HG03521 (cell line): Measurements from ENCODE around the gene RAB6D.
"Not testable (repeated sequence)": the region's sequence is repeated elsewhere in the genome, so short reads cannot be mapped to it uniquely, and the experiment has no call there.

Experiments
- ATAC-seq: cut with Tn5 transposase; IDR thresholded peaks from one replicate; pipeline ENCODE4 v1.9.1; 2021; ENCODE audit warnings: mild to moderate bottlenecking, moderate library complexity; ENCODE audit not compliant: unreplicated experiment

RAB6D gene

DNA sequence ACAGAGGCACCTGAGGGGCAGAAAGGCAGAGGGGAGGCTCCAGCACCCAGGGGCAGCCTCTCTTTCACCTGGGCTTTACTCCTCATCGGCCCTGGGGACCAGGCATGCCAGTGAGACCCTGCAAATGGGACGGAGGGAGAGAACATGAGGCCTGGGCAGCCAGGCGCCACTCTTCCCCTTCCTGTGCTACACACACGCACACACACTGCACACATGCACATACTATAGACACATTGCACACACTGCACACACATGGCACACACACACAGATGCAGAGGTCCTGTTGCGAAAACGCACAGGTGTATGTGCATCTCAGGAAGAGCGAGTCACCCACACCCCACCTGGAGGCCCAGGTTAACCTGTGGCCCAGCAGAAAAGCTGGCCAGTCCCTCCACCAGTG lies 3.4 kb upstream of the RAB6D start:
- no peak for ATAC-seq

DNA sequence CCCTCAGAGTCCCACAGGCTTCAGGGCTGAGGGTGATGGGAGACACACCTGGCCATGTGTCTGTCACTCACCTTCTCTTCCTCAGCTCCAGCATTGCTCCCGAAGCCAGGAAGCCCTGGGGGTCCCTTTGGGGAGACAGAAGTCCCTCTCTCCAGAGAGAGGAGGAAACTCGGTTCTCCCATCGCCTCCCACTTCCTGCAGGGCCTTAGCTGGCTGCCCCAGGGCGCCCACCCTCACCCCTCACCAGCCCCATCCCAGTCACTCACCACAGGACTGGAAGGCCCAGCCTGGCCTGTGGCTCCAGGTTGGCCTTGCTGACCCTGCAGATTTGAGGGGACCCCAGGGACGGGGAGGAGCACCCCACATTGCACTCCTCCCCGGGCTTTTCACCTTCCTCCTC lies 2.7 kb upstream of the RAB6D start:
- no peak for ATAC-seq

GRCh38 chr2:131365452-131365851 lies 1.5 kb upstream of the RAB6D start:
- ATAC-seq, result no peak

DNA sequence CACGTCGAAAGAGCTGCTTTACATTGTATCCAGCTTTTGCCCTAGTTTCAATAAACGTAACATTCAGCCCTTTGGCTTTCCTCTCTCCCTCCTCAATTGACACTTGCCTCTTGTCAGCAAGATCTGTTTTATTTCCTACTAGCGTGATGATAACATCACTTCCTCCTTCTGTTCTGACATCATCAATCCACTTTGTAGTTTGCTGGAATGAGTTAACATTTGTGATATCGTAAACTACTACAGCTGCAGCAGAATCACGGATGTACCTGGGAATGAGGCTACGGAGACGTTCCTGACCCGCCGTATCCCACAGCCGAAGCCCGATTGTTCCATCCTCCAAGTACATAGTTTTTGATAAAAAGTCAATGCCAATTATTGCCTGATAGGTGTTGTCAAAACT lies 755 bp downstream of the RAB6D start:
- ATAC-seq, result not testable (repeated sequence)

GRCh38 chr2:131361773-131362172 lies 2.2 kb downstream of the RAB6D start:
- not testable (repeated sequence) for ATAC-seq

DNA sequence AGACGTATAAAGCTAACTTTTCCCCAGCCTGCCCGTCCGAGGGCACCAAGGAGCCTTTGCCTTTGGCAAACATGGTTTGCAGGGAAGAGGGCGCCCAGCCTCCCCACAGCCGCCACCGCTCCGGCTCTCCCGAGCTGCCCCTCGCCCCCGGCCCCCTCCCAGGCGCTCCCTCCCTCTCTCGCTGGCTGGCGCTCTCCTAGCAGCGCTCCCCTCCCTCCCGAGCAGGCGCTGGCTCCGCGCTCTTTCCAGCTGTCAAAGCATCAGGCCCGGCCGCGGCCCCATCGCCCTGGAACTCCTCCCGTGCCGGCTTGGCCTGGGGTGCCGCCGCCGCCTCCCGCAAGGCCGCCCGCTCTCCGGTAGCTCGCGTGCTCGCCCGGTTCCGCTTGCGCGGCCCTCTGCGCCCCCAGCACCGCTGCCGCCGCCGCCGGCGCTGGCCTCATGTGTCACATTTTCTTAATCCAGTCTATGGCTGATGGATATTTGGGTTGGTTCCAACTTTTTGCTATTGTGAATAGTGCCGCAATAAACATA lies 10.7 kb downstream of the RAB6D start:
- ATAC-seq, result not testable (repeated sequence)

DNA sequence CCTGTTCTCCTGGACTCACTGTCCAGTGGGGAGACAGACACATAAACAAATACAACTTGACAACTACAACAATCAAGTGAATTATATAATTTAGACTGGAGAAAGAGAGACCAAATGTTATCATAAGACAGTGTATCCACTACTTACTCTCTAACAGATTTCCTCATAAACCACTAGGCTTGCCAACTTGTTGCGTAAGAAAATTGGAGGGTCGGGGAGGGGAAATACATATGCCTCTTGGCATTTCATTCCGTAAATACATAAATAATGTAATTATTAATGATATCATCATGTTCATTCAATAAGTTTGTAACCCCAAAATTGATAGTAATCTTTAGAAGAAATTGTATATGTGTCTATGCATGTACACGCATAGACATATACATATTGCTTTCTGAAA lies 14.9 kb downstream of the RAB6D start:
- ATAC-seq, result no peak

- not testable (repeated sequence) for ATAC-seq
These were observed 16.9 kb downstream of the RAB6D start for GRCh38 chr2:131347035-131347434.

DNA sequence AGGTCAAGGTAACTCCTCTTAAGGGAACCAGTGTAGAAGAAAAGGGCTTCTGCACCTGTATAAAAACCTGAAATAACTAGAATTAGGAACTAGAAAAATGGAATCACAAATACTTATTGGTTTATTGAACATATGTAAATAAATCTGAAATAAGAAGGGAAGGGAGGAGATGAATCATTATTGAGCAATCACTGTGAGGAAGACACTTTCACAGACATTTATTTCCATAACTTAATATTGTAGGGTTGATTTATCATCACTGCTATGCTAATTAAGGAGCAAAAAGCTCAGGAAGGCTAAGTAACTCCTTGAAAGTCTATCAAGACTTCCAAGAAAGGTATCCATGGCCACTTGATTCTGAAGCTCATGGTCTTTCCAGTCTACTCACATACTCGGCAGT lies 24.7 kb downstream of the RAB6D start:
- not testable (repeated sequence) for ATAC-seq

DNA sequence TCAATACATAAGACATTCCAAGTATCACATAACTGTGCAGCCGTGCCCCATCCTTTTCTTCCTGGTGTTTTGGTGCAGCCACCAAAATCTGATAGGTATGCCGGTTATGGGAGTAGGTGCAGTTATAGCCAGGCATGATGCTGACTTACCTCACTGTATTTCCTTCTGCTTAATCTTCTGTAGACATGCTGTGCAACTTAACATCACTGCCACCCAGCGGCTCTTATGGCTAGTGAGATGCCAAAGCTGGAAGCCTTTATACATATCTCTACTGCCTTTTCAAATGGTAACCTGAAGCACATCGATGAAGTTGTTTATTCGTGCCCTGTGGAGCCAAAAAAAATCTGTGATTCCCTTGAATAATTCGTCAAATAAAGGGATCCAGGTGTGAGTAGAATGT lies 28.6 kb downstream of the RAB6D start:
- ATAC-seq, result not testable (repeated sequence)

- not testable (repeated sequence) for ATAC-seq
These were observed 31.3 kb downstream of the RAB6D start for GRCh38 chr2:131332709-131333108.

DNA sequence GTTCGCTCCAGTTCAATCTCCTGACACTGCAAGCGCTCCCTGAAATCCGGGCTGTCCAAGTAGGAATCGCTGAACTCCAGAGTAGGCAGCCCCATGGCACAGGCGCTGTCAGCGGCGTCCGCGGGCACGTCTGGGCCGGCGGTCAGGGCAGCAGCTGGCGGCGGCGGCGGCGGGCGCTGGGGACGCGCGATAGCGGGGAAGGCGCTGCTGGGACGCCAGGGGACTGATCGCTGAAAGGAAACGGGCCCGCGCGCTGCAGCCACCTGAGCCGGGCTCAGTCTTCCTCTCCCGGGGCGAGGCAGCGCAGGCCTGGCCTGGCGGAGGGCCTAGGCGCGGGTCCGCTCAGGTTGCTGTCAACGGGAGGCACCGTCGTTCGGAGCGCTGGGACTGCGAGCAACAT lies 33.0 kb downstream of the RAB6D start:
- ATAC-seq, result not testable (repeated sequence)

- ATAC-seq, result no peak
These were observed 41.8 kb downstream of the RAB6D start for GRCh38 chr2:131322209-131322608.

DNA sequence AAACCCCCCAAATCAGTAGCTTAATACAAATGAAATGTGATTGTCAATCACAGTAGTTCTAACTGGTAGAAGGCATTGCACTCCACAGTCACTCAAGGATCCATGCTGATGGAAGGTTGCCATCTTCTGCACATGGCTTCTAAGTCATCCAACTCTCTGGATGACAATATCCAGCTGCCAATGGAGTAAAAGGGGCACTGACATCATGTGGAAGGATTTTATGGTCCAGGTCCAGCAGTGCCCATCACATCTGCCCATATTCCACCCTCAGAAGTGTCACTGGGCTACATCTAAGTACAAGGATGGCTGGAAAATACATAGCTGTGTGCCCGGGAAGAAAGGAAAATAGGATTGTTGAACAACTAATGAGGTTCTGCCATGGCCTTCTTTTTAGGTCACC lies 42.6 kb downstream of the RAB6D start:
- not testable (repeated sequence) for ATAC-seq

DNA sequence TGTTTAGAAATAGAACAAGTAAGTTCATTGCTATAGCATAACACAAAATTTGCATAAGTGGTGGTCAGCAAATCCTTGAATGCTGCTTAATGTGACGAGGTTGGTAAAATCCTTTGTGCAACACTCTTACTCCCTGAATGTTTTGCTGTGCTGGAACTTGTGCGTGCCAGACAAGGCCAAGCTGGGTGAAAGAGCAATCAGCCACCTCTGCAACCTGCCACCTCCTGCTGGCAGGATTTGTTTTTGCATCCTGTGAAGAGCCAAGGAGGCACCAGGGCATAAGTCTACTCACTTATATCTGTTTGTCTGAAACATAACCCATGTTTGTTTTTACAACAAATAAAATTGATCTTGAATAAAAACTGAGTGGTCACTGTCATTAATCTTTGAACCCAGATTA lies 53.0 kb downstream of the RAB6D start:
- not testable (repeated sequence) for ATAC-seq
